Left ventricle myocardium inferior (tissue), 1 donor: Measurements from ENCODE around the gene RPRD2. TPM values are rescaled to one million over a fixed set of nuclear protein-coding genes. Genes with fewer than 3 reads are reported as not detected.

Experiments used
- DNase-seq: peaks from one replicate; pipeline ENCODE4 v3.0.0-alpha.2; 2020
- H3K27ac ChIP-seq: fragments of 200-600 bp; replicated peaks from 2 replicates; pipeline ENCODE4 v1.8.0; 2021
- H3K27me3 ChIP-seq: fragments of 200-600 bp; 2 replicates; pipeline ENCODE4 v1.8.0; 2021; ENCODE audit warnings: low read depth
- H3K36me3 ChIP-seq: fragments of 200-600 bp; 2 replicates; pipeline ENCODE4 v1.8.0; 2021
- H3K4me1 ChIP-seq: fragments of 200-600 bp; 2 replicates; pipeline ENCODE4 v1.8.0; 2021
- H3K4me3 ChIP-seq: fragments of 200-600 bp; 2 replicates; pipeline ENCODE4 v1.8.0; 2021; ENCODE audit warnings: mild to moderate bottlenecking, moderate library complexity
- H3K9me3 ChIP-seq: fragments of 200-600 bp; replicated peaks from 2 replicates; pipeline ENCODE4 v1.8.0; 2021
- intact Hi-C: fragments of 100-400 bp; cut with micrococcal nuclease; formaldehyde crosslinking; loops from one replicate; pipeline ENCODE4 v1.11.0; 2022
- total RNA-seq: library from RNA; stranded (reverse); fragmentation: NEBNext Ultra II Directional; extraction: Animal tissue kit (Norgen Biotek cat#: 25700); gene quantifications from one replicate; pipeline ENCODE4 v1.2.1, GENCODE V29; 2021
- TF ChIP-seq, protein P1 (sequence below): fragments of 200-600 bp; IDR thresholded peaks from 2 replicates; pipeline ENCODE4 v1.8.0; 2021; ENCODE audit warnings: antibody characterized with exemption, mild to moderate bottlenecking, borderline replicate concordance
- donor health status: DM: no; HTN: yes; CAD: no; lungs with severe emphysema.

Gene RPRD2
- total RNA-seq, 1 donor from 2014 or later, result 22.9 TPM

GRCh38 chr1:150513351-150513791 lies 149.4 kb downstream of the RPRD2 start:
- no peaks in the 10 kb centered on the region for H3K27me3 ChIP-seq
- no peak overlapping the region for H3K4me3 ChIP-seq
- no peak for DNase-seq
- no peaks in the 10 kb centered on the region for H3K9me3 ChIP-seq
- intact Hi-C loops, result no loop called here
- peaks cover 14% of the 10 kb centered on the region for H3K36me3 ChIP-seq
- peak overlapping the region; percentile 16 for H3K27ac ChIP-seq
- H3K4me1 ChIP-seq, result peaks cover 40% of the 10 kb centered on the region
- TF ChIP-seq, protein P1, sequence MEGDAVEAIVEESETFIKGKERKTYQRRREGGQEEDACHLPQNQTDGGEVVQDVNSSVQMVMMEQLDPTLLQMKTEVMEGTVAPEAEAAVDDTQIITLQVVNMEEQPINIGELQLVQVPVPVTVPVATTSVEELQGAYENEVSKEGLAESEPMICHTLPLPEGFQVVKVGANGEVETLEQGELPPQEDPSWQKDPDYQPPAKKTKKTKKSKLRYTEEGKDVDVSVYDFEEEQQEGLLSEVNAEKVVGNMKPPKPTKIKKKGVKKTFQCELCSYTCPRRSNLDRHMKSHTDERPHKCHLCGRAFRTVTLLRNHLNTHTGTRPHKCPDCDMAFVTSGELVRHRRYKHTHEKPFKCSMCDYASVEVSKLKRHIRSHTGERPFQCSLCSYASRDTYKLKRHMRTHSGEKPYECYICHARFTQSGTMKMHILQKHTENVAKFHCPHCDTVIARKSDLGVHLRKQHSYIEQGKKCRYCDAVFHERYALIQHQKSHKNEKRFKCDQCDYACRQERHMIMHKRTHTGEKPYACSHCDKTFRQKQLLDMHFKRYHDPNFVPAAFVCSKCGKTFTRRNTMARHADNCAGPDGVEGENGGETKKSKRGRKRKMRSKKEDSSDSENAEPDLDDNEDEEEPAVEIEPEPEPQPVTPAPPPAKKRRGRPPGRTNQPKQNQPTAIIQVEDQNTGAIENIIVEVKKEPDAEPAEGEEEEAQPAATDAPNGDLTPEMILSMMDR, result no peak

- intact Hi-C loops, result no loop called here
- no peak for DNase-seq
- peak overlapping the region; percentile 94 for H3K27ac ChIP-seq
- peaks cover 14% of the 10 kb centered on the region for H3K36me3 ChIP-seq
- H3K4me3 ChIP-seq, result peak overlapping the region; percentile 74
- H3K4me1 ChIP-seq, result peaks cover 31% of the 10 kb centered on the region
- H3K9me3 ChIP-seq, result no peaks in the 10 kb centered on the region
- TF ChIP-seq, protein P1, result no peak
- H3K27me3 ChIP-seq, result no peaks in the 10 kb centered on the region
Observed at GRCh38 chr1:150514260-150514659, 150.3 kb downstream of the RPRD2 start.

- Histone ChIP-seq H3K4me3 (peak overlapping the region; percentile 74), H3K9me3 (no peaks in the 10 kb centered on the region), H3K36me3 (peaks cover 14% of the 10 kb centered on the region), H3K27me3 (no peaks in the 10 kb centered on the region), H3K4me1 (peaks cover 25% of the 10 kb centered on the region), H3K27ac (peak overlapping the region; percentile 94)
- intact Hi-C loops, result no loop called here
- TF ChIP-seq, protein P1, result no peak
- DNase-seq, result no peak
Observed at GRCh38 chr1:150514913-150515327, 151.0 kb downstream of the RPRD2 start.

- Histone ChIP-seq H3K4me3 (peak within 1 kb of the TSS; percentile 74), H3K27ac (peak within 1 kb of the TSS; percentile 94), H3K27me3 (no peaks in the 10 kb centered on the region), H3K9me3 (no peaks in the 10 kb centered on the region), H3K4me1 (peaks cover 25% of the 10 kb centered on the region), H3K36me3 (peaks cover 14% of the 10 kb centered on the region)
- peak; percentile 98 for DNase-seq
- intact Hi-C loops, result no loop called here
- TF ChIP-seq, protein P1, result no peak
Observed at GRCh38 chr1:150515328-150516049, 151.5 kb downstream of the RPRD2 start, which contains the start of gene FALEC. Gene FALEC (plus strand): TSS chr1:150515752.

DNA sequence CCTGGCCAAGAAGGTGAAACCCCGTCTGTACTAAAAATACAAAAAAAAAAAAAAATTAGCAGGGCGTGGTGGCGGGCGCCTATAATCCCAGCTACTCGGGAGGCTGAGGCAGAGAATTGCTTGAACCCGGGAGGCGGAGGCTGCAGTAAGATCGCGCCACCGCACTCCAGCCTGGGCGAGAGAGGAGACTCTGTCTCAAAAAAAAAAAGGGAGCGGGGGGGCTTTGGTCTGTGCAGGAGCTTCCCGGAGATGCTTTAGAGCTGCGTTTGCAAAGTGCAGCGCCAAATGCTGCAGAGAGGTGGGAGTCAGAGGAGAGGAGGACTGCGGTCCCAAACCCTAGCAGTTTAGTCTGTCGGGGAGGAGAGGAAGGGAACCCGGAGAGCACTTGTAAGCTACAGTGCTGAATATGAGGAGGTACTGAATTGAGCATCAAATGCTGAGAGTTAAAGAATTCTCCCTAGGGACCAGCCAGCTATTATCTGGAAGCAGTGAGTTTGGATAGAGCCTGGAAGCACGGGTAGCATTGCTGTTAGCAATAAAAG lies 152.2 kb downstream of the RPRD2 start:
- Histone ChIP-seq H3K27me3 (no peaks in the 10 kb centered on the region), H3K36me3 (peaks cover 10% of the 10 kb centered on the region), H3K4me3 (peak overlapping the region; percentile 74), H3K4me1 (peaks cover 25% of the 10 kb centered on the region), H3K9me3 (no peaks in the 10 kb centered on the region), H3K27ac (peak overlapping the region; percentile 94)
- intact Hi-C loops, result no loop called here
- TF ChIP-seq, protein P1, result peak; percentile 28
- DNase-seq, result no peak
